ENCODE data around the gene RALGPS1. TPM values are rescaled to one million over a fixed set of nuclear protein-coding genes. Genes with fewer than 3 reads are reported as not detected.

RALGPS1 gene
- total and polyA plus RNA-seq, 2 of the 13 experiments (the other 11 are each of a cell fraction or from before 2014, with no cell fraction given), result 3.7 to 6.5 TPM

- no TSS peak for BruUV-seq (replicated peaks)
- FAIRE-seq (no peak), ATAC-seq (no peak), DNase-seq (ENCODE audit: low spot score) (no peak)
- POLR2A ChIA-PET, result no interaction called here
- H3K27ac ChIP-seq (ENCODE audit: extremely low read length, insufficient read depth, low read length), result no peak overlapping the region
- in situ Hi-C loops (cut with HindIII; ENCODE audit: extremely low pct_ligation_motif_present, low pct_unique_long_range_greater_than_20kb), result no loop called here
- no peaks in the 10 kb centered on the region for H3K79me2 ChIP-seq (ENCODE audit: insufficient read depth, low read length)
- H3K4me3 ChIP-seq (replicated peaks in 1 of 3; ENCODE audit: insufficient read depth in 1 of 3, low read depth in 2 of 3, low read length in 3 of 3), result no peak overlapping the region
- WGBS (ENCODE audit: low lambda C conversion rate), result 40% methylated on average over 9 of the region's 11 CpGs
- no peaks in the 10 kb centered on the region for H3K36me3 ChIP-seq (replicated peaks in 1 of 2; ENCODE audit: control insufficient read depth in 1 of 2, insufficient read depth in 2 of 2, low read length in 2 of 2)
- H3K9ac ChIP-seq (ENCODE audit: insufficient read depth, low read depth, low read length), result no peak overlapping the region
- intact Hi-C loops (cut with micrococcal nuclease; ENCODE audit: unreplicated experiment), result no loop called here
- H4K20me1 ChIP-seq (ENCODE audit: insufficient read depth, low read length), result no peaks in the 10 kb centered on the region
- H3K4me1 ChIP-seq (ENCODE audit: insufficient read depth, low read length), result peaks cover 17% of the 10 kb centered on the region
- no peaks in the 10 kb centered on the region for H3K27me3 ChIP-seq (ENCODE audit: control insufficient read depth in 1 of 2, insufficient read depth in 2 of 2, low read length in 2 of 2)
- no peak overlapping the region for H2AFZ ChIP-seq (ENCODE audit: low read length)
- no peak overlapping the region for H3K4me2 ChIP-seq (ENCODE audit: low read depth, low read length)
- no peaks in the 10 kb centered on the region for H3K9me3 ChIP-seq (ENCODE audit: low read length)
- no peak for TF ChIP-seq MBNL3 (CRISPR knock-in tag; conservative IDR thresholded peaks at IDR 0.05)
- no peak for TF ChIP-seq FOXM1 (CRISPR knock-in tag; IDR thresholded peaks at IDR 0.05)
- peak; percentile 94 for TF ChIP-seq ZSCAN25 (CRISPR knock-in tag; IDR thresholded peaks at IDR 0.05)
- TF ChIP-seq CTCF (CRISPR knock-in tag; IDR thresholded peaks at IDR 0.05), result peak; percentile 30; the same call in 1 of the 2 replicates
- no peak for TF ChIP-seq ZBTB38 (CRISPR knock-in tag; IDR thresholded peaks at IDR 0.05)
- no peak for TF ChIP-seq ZNF574 (CRISPR knock-in tag; IDR thresholded peaks at IDR 0.05)
- no peak for TF ChIP-seq ZFP41 (CRISPR knock-in tag; IDR thresholded peaks at IDR 0.05; ENCODE audit: borderline replicate concordance)
- no peak for TF ChIP-seq KDM4B (CRISPR knock-in tag; IDR thresholded peaks at IDR 0.05)
- CTCF ChIA-PET (ENCODE audit: low intra/inter-chr PET ratio, low total read pairs), result interaction anchor here (1.5 kb wide), 1 partner anchor 262 kb away, joined by 3 read pairs; no protein-coding TSS in a partner anchor
Measured at GRCh38 chr9:127202461-127203169, 288.0 kb downstream of the RALGPS1 start.

Data from HepG2 (cell line).